Astrocyte (in vitro differentiated cells and primary cell): Measurements from ENCODE around the gene BICDL1. TPM values are rescaled to one million over a fixed set of nuclear protein-coding genes. Genes with fewer than 3 reads are reported as not detected.

ENCODE experiments used
- DNase-seq: peaks from one replicate; pipeline ENCODE4 v3.0.0-alpha.2; 2010; ENCODE audit warnings: low read depth
- FAIRE-seq: peaks from 2 replicates; lab custom pipeline; 2011; peaks lifted over from hg19 to GRCh38; lab: Jason Lieb, UNC
- H2AFZ ChIP-seq: 2 replicates; pipeline ENCODE4 v1.6.0; 2012; ENCODE audit warnings: low read depth, low read length, inconsistent platforms
- H3K27ac ChIP-seq: 2 replicates; pipeline ENCODE4 v1.5.1; 2011; ENCODE audit warnings: low read depth, low read length, inconsistent platforms
- H3K27me3 ChIP-seq: 2 replicates; pipeline ENCODE4 v1.6.0; 2011; ENCODE audit warnings: low read length, inconsistent platforms; ENCODE audit not compliant: insufficient read depth
- H3K36me3 ChIP-seq: 2 replicates; pipeline ENCODE4 v1.5.1; 2011; ENCODE audit warnings: low read length, inconsistent platforms; ENCODE audit not compliant: insufficient read depth
- H3K4me1 ChIP-seq: 2 replicates; pipeline ENCODE4 v1.5.1; 2011; ENCODE audit warnings: low read length, inconsistent platforms; ENCODE audit not compliant: insufficient read depth
- H3K4me2 ChIP-seq: 2 replicates; pipeline ENCODE4 v1.6.0; 2012; ENCODE audit warnings: low read length, inconsistent platforms
- H3K4me3 ChIP-seq: 2 replicates; pipeline ENCODE4 v1.5.1; 2011; ENCODE audit warnings: low read depth, mild to moderate bottlenecking, low read length, inconsistent platforms; ENCODE audit not compliant: insufficient read depth
- H3K79me2 ChIP-seq: 2 replicates; pipeline ENCODE4 v1.6.0; 2012; ENCODE audit warnings: mild to moderate bottlenecking, low read length, inconsistent platforms; ENCODE audit not compliant: insufficient read depth
- H3K9ac ChIP-seq: 2 replicates; pipeline ENCODE4 v1.6.0; 2012; ENCODE audit warnings: mild to moderate bottlenecking, low read length, inconsistent platforms
- H3K9me3 ChIP-seq: 2 replicates; pipeline ENCODE4 v1.5.1; 2012; ENCODE audit warnings: low read depth, mild to moderate bottlenecking, low read length, inconsistent platforms; ENCODE audit not compliant: insufficient read depth
- H4K20me1 ChIP-seq: 2 replicates; pipeline ENCODE4 v1.6.0; 2012; ENCODE audit warnings: low read length, inconsistent platforms; ENCODE audit not compliant: insufficient read depth
- H3K27ac Mint-ChIP-seq: one replicate; pipeline ENCODE4 v1.8.0; 2021; ENCODE audit warnings: mild to moderate bottlenecking, mixed read lengths; ENCODE audit not compliant: unreplicated experiment
- H3K27me3 Mint-ChIP-seq: one replicate; pipeline ENCODE4 v1.8.0; 2021; ENCODE audit warnings: low read depth, mixed read lengths; ENCODE audit not compliant: unreplicated experiment
- H3K36me3 Mint-ChIP-seq: one replicate; pipeline ENCODE4 v1.8.0; 2021; ENCODE audit warnings: low read depth, mixed read lengths; ENCODE audit not compliant: unreplicated experiment
- H3K4me1 Mint-ChIP-seq: one replicate; pipeline ENCODE4 v1.8.0; 2021; ENCODE audit warnings: low read depth, mixed read lengths; ENCODE audit not compliant: unreplicated experiment
- H3K4me3 Mint-ChIP-seq: one replicate; pipeline ENCODE4 v1.8.0; 2021; ENCODE audit warnings: mild to moderate bottlenecking, moderate library complexity, mixed read lengths; ENCODE audit not compliant: unreplicated experiment
- H3K9me3 Mint-ChIP-seq: one replicate; pipeline ENCODE4 v1.8.0; 2021; ENCODE audit warnings: mild to moderate bottlenecking, mixed read lengths; ENCODE audit not compliant: unreplicated experiment
- CTCF ChIP-seq: IDR thresholded peaks from 2 replicates; pipeline ENCODE4 v1.5.1; 2011; ENCODE audit warnings: low read depth, mild to moderate bottlenecking, inconsistent platforms, low read length, moderate library complexity; ENCODE audit not compliant: insufficient read depth
- EZH2 ChIP-seq: IDR thresholded peaks from 2 replicates; pipeline ENCODE4 v1.6.1; 2012; ENCODE audit warnings: mild to moderate bottlenecking, low read length, inconsistent platforms; ENCODE audit not compliant: insufficient read depth
- total RNA-seq: library from RNA; stranded (reverse); gene quantifications from 2 replicates; pipeline ENCODE4 v1.2.1, GENCODE V29; 2021

The BICDL1 gene
- total RNA-seq, 1 donor from 2014 or later = 8.8 TPM

- Mint-ChIP-seq H3K36me3 (peaks cover 13% of the 10 kb centered on the region), H3K4me1 (peaks cover 3% of the 10 kb centered on the region), H3K27me3 (no peaks in the 10 kb centered on the region), H3K27ac (peak overlapping the region; percentile 62), H3K9me3 (no peaks in the 10 kb centered on the region), H3K4me3 (no peak overlapping the region)
- no peak overlapping the region for H3K4me3 ChIP-seq
- H3K9me3 ChIP-seq = no peaks in the 10 kb centered on the region
- H4K20me1 ChIP-seq = peaks cover 59% of the 10 kb centered on the region
- peaks cover 6% of the 10 kb centered on the region for H3K79me2 ChIP-seq
- no peak for TF ChIP-seq CTCF
- no peak for TF ChIP-seq EZH2
- no peak overlapping the region for H3K27ac ChIP-seq
- DNase-seq = no peak
- FAIRE-seq = no peak
- no peaks in the 10 kb centered on the region for H3K27me3 ChIP-seq
- H3K9ac ChIP-seq = no peak overlapping the region
- H3K36me3 ChIP-seq = peaks cover 18% of the 10 kb centered on the region
- H3K4me1 ChIP-seq = no peaks in the 10 kb centered on the region
- no peak overlapping the region for H2AFZ ChIP-seq
- no peak overlapping the region for H3K4me2 ChIP-seq
Measured at GRCh38 chr12:120093592-120094355, 104.7 kb downstream of the BICDL1 start.

- H3K27me3 Mint-ChIP-seq = no peaks in the 10 kb centered on the region
- no peaks in the 10 kb centered on the region for H3K9me3 Mint-ChIP-seq
- H3K36me3 Mint-ChIP-seq = peaks cover 13% of the 10 kb centered on the region
- Histone ChIP-seq H3K27ac (no peak overlapping the region), H3K4me2 (no peak overlapping the region), H2AFZ (no peak overlapping the region), H3K79me2 (peaks cover 13% of the 10 kb centered on the region), H3K27me3 (no peaks in the 10 kb centered on the region), H4K20me1 (peaks cover 67% of the 10 kb centered on the region), H3K4me3 (no peak overlapping the region), H3K9me3 (no peaks in the 10 kb centered on the region), H3K9ac (no peak overlapping the region), H3K36me3 (peaks cover 18% of the 10 kb centered on the region), H3K4me1 (no peaks in the 10 kb centered on the region)
- peak overlapping the region; percentile 50 for H3K4me3 Mint-ChIP-seq
- H3K27ac Mint-ChIP-seq = no peak overlapping the region
- DNase-seq = no peak
- FAIRE-seq = no peak
- TF ChIP-seq EZH2 (no peak), CTCF (no peak)
- peaks cover 3% of the 10 kb centered on the region for H3K4me1 Mint-ChIP-seq
Measured at GRCh38 chr12:120094485-120094884, 105.4 kb downstream of the BICDL1 start.

GRCh38 chr12:120095331-120095730 is 106.3 kb downstream of the BICDL1 start:
- no peaks in the 10 kb centered on the region for H3K4me1 ChIP-seq
- no peak for DNase-seq
- peaks cover 21% of the 10 kb centered on the region for H3K79me2 ChIP-seq
- H3K4me3 ChIP-seq = no peak overlapping the region
- Mint-ChIP-seq H3K4me3 (no peak overlapping the region), H3K27ac (no peak overlapping the region), H3K27me3 (no peaks in the 10 kb centered on the region), H3K9me3 (no peaks in the 10 kb centered on the region), H3K4me1 (peaks cover 3% of the 10 kb centered on the region), H3K36me3 (peaks cover 10% of the 10 kb centered on the region)
- no peak overlapping the region for H3K9ac ChIP-seq
- no peaks in the 10 kb centered on the region for H3K27me3 ChIP-seq
- no peaks in the 10 kb centered on the region for H3K9me3 ChIP-seq
- H3K4me2 ChIP-seq = no peak overlapping the region
- TF ChIP-seq CTCF = no peak
- no peak for TF ChIP-seq EZH2
- peaks cover 18% of the 10 kb centered on the region for H3K36me3 ChIP-seq
- H2AFZ ChIP-seq = no peak overlapping the region
- no peak for FAIRE-seq
- H4K20me1 ChIP-seq = peaks cover 75% of the 10 kb centered on the region
- H3K27ac ChIP-seq = no peak overlapping the region
